Stimulated activated naive CD8-positive, alpha-beta T cell treated with anti-CD3 and anti-CD28 coated beads, Interleukin-15, Interleukin-2, amounts not matched to agents 100 ng/mL and 50 ng/mL, for 24 hours (primary cell): ENCODE measurements around the gene KISS1.

ENCODE experiments used
- H3K27ac Mint-ChIP-seq: one replicate; pipeline ENCODE4 v1.8.0; 2021; ENCODE audit warnings: mild to moderate bottlenecking, mixed read lengths
- H3K27me3 Mint-ChIP-seq: one replicate; pipeline ENCODE4 v1.8.0; 2021; ENCODE audit warnings: mixed read lengths
- H3K36me3 Mint-ChIP-seq: one replicate; pipeline ENCODE4 v1.8.0; 2021; ENCODE audit warnings: low read depth, mixed read lengths
- H3K4me1 Mint-ChIP-seq: one replicate; pipeline ENCODE4 v1.8.0; 2021; ENCODE audit warnings: low read depth, mixed read lengths
- H3K4me3 Mint-ChIP-seq: one replicate; pipeline ENCODE4 v1.8.0; 2021; ENCODE audit warnings: mild to moderate bottlenecking, mixed read lengths
- H3K9me3 Mint-ChIP-seq: one replicate; pipeline ENCODE4 v1.8.0; 2021; ENCODE audit warnings: mixed read lengths

Gene KISS1

DNA sequence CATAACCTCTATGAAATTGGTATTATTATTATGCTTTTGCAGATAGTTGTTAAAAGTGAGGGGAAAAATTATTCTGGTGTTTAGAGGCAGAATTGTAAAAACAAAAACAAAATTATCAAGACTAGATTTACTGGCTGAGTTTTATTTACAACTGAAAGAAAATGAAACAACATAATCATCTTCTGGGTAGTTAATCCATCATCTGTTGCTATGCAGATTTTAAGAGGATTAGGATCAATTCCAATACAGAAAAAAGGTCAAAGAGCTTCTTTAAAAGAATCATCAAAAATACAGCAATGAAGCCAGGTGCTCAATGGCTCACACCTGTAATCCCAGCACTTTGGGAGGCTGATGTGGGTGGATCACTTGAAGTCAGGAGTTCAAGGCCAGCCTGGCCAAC is 9.2 kb upstream of the KISS1 start:
- Mint-ChIP-seq H3K27ac (no peak overlapping the region), H3K36me3 (no peaks in the 10 kb centered on the region), H3K27me3 (peaks cover 33% of the 10 kb centered on the region), H3K4me1 (peaks cover 4% of the 10 kb centered on the region), H3K4me3 (no peak overlapping the region), H3K9me3 (no peaks in the 10 kb centered on the region)

DNA sequence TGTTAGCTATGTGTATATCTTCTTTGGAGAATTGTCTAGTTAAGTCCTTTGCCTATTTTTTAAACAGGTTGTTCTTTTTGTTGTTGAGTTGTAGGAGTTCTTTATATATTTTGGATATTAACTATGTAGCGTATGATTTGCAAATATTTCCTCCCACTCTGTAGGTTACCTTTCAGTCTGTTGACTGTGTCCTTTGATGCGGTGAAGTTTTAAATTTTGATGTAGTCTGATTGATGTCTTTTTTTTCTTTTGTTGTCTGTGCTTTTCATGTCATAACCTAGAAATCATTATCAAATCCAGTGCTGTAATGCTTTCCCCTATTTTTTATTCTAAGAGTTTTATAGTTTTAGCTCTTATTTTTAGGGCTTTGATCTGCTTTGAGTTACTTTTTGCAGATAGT is 8.7 kb upstream of the KISS1 start:
- Mint-ChIP-seq H3K27ac (no peak overlapping the region), H3K4me1 (peaks cover 4% of the 10 kb centered on the region), H3K4me3 (no peak overlapping the region), H3K27me3 (peaks cover 33% of the 10 kb centered on the region), H3K9me3 (no peaks in the 10 kb centered on the region), H3K36me3 (no peaks in the 10 kb centered on the region)

DNA sequence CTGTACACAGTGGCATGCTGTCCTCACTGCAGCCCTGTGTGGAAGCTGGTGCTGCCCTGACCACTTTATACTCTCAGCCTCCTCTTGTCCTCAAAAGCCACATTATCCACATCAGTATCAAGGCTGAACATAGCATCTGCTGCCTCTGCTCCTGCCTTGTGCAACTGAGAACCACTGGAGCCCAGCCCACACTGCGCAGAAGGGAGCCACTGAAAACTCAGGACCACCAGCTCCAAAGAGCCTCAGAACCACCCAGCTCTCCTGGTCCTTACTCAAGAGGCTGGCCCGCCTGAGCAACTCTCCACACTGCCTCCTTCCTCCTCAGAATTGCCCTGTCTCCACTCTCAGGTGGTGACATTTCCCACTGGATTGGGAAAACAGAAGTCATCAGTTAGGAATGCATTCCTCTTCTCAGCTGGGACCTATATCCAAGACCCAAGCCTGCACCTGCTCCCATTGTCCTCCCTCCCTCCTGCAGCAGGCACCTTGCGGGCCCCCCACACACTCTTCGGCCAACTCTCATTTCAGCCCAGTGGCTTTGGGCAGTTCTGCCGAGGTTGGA is 7.0 kb upstream of the KISS1 start:
- no peaks in the 10 kb centered on the region for H3K36me3 Mint-ChIP-seq
- H3K4me3 Mint-ChIP-seq: no peak overlapping the region
- H3K4me1 Mint-ChIP-seq: peaks cover 4% of the 10 kb centered on the region
- H3K9me3 Mint-ChIP-seq: no peaks in the 10 kb centered on the region
- no peak overlapping the region for H3K27ac Mint-ChIP-seq
- peaks cover 29% of the 10 kb centered on the region for H3K27me3 Mint-ChIP-seq

DNA sequence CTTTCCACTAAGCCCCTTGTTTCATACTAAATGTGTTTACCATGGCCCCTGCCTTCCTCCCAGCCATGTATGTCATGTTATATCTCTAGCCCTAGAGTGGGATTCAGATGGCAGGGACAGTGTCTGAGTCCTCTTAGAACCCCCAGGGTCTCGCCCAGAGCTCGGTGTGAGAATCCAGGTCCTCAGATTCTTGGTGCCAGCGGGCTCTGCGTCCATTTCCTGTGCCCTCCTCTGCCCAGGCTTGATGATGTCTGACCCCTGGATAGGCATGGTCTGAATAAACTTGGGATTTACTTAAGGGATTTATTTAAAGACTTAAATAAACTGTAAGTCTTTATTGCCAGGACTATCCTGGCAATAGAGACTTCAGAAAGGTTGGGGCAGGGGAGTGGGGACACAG is 6.2 kb upstream of the KISS1 start:
- Mint-ChIP-seq H3K27ac (no peak overlapping the region), H3K36me3 (no peaks in the 10 kb centered on the region), H3K9me3 (no peaks in the 10 kb centered on the region), H3K4me3 (no peak overlapping the region), H3K4me1 (peaks cover 4% of the 10 kb centered on the region), H3K27me3 (peaks cover 29% of the 10 kb centered on the region)

DNA sequence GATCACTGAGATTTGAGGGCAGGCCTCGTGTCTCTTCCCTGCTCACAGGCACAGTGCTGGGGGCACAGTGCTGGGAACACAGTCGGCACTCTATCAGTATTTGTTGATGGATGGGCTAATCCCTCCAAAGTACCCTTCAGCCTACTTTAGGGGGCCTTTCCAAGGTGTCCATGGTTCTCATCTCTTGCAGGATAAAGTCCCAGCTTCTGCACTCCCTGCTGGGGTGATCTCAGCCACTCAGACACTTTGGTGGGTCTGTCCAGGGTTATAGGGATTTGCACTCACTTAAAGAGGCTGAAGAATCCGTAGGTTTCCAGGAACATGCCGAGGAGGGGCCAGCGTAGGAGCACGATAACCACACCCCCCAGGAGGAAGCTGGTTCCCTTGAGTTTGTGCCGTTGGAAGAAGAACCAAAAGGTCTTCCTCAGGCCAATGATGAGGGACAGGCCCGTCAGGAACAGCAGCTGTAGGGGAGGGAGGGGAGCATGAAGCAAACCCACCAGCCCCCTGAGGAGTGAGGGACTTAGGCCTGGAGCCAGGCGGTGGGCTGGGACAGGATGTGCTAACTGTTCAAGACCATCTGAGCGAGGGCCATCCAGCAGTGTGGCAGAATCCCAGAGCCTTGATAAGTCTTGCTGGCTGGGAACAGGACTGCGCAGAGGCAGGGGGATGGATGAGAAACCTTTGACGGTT is 5.2 kb upstream of the KISS1 start:
- Mint-ChIP-seq H3K36me3 (no peaks in the 10 kb centered on the region), H3K9me3 (no peaks in the 10 kb centered on the region), H3K4me3 (no peak overlapping the region), H3K27ac (no peak overlapping the region), H3K27me3 (peaks cover 25% of the 10 kb centered on the region), H3K4me1 (no peaks in the 10 kb centered on the region)

DNA sequence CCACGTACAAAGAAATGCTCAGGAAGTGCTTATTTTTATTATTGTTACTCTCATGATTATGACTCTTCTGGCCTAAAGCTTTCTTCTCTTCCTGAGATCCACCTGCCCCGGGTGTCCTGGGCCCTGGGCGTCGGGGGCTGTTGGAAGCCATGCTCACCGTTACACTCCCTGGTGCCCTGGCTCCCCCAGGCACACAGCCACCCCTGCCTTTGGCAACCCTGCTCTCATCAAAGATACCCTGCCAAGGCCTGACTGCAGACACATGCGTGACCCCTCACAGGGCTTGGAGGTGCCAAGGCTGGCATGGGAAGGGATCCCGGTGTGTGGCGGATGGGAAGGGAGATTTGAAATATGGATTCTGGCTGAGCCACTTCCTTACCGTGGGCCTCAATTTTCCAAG is 3.3 kb upstream of the KISS1 start:
- H3K4me3 Mint-ChIP-seq: no peak overlapping the region
- H3K9me3 Mint-ChIP-seq: no peaks in the 10 kb centered on the region
- no peaks in the 10 kb centered on the region for H3K36me3 Mint-ChIP-seq
- H3K4me1 Mint-ChIP-seq: peaks cover 4% of the 10 kb centered on the region
- peaks cover 9% of the 10 kb centered on the region for H3K27me3 Mint-ChIP-seq
- H3K27ac Mint-ChIP-seq: no peak overlapping the region

DNA sequence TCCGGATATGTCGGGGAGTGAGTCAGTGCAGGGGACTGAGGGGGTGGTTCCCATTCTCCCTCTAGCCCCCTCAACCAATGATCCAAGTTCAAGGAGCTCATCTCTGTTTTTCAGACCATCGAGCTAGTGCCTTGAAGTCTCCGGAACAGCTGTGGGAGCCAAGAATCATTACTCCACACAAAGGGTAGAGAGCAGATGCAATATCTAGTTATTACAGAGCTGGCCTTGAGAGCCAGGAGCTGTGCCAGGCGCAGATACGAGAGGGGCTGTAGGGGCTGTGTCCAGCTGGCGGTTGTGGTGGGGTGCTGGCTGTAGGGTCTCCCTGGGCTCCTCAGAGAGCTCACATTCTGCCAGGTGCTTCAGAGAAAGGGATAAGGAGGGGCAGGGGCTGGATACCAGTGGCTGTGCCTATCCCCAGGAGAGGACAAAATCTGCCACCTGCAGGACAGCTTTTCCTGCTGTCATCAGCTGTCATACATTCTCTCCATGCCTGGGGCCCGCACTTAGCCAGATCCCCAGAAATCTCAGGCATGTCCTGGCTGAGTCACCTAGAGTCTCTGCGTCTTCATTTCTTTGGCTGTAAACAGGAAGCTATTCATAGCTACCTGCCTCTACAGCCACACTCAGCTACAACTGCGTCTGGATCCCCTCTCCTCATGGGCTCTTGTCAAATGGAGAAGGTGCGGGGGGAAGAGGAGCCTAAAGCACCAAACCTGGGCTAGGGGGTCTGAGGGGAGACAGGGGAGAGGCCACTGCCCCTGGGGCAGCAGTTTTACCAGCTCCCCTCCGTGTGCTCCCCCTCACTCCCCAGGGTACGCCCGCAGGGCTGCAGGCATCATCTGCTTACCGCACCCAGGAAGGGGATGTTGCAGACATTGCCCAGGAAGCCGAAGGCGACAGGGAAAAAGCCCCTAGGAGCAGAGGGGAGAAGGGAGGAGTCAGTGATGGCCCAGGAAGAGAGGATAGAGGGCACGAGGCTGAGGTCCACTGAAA is 2.4 kb upstream of the KISS1 start:
- Mint-ChIP-seq H3K27me3 (no peaks in the 10 kb centered on the region), H3K4me3 (no peak overlapping the region), H3K36me3 (no peaks in the 10 kb centered on the region), H3K4me1 (peaks cover 8% of the 10 kb centered on the region), H3K27ac (no peak overlapping the region), H3K9me3 (no peaks in the 10 kb centered on the region)

DNA sequence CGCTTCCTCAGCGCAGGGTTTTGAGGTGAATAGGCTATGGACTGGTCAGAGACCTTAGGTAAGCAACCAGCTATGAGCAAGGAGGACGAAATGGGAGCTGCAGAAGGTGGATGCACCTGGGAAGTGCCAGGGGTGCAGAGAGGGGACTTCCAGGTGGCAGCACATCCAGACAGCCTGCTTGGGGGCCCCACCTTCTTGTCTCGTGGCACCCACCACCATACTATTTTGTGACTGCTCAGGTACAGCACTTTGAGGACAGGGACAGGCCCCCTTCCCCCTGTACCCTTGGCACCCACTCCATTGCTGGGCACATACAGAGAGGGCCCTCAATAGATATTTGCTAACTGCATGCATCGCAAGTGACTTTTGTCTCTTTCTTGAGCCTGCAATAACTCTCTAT is 777 bp upstream of the KISS1 start:
- Mint-ChIP-seq H3K4me3 (no peak overlapping the region), H3K9me3 (no peaks in the 10 kb centered on the region), H3K27ac (no peak overlapping the region), H3K27me3 (peaks cover 8% of the 10 kb centered on the region), H3K4me1 (peaks cover 8% of the 10 kb centered on the region), H3K36me3 (no peaks in the 10 kb centered on the region)

DNA sequence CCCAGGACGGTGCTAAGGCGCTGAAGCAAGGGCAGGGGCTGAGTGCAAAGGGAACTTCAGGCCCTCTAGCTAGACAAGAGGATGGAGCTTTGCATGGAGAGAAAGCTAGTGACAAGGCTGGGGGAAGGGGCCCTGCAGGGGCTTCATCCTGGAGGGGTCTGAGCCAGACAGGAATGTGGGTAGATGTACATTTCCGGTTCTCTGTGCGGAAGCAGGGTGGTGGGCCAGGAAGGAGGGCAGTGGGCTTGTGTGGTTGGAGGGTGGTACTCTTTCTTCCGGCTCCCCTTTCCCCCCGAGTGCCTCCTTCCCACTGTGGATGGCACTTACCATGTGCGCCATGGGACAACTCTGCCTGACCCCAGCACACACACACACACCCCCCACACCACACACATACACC is 1.5 kb downstream of the KISS1 start:
- H3K27me3 Mint-ChIP-seq: peaks cover 23% of the 10 kb centered on the region
- no peaks in the 10 kb centered on the region for H3K36me3 Mint-ChIP-seq
- H3K4me1 Mint-ChIP-seq: peaks cover 16% of the 10 kb centered on the region
- no peaks in the 10 kb centered on the region for H3K9me3 Mint-ChIP-seq
- no peak overlapping the region for H3K27ac Mint-ChIP-seq
- H3K4me3 Mint-ChIP-seq: no peak overlapping the region

DNA sequence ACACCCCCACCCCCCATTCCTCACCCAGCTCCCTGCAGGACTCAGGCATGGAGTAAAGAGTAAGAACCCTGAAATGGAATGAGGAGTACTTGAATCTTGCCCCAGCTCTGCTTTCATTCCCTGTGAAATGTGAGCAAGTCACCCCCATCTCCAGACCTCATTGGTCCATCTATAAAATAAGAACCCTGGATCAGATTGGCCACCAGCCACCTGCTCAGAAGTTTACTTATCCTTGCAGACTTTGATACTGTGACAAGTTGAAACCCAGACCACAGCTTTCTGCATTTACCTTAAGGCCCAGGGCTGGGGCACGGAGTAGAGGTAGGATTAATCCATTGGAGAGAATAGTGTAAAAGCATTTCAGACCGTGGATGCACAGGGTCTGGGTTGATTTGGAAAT is 2.2 kb downstream of the KISS1 start:
- no peak overlapping the region for H3K4me3 Mint-ChIP-seq
- H3K9me3 Mint-ChIP-seq: no peaks in the 10 kb centered on the region
- H3K4me1 Mint-ChIP-seq: peaks cover 23% of the 10 kb centered on the region
- H3K36me3 Mint-ChIP-seq: no peaks in the 10 kb centered on the region
- peaks cover 29% of the 10 kb centered on the region for H3K27me3 Mint-ChIP-seq
- H3K27ac Mint-ChIP-seq: no peak overlapping the region

DNA sequence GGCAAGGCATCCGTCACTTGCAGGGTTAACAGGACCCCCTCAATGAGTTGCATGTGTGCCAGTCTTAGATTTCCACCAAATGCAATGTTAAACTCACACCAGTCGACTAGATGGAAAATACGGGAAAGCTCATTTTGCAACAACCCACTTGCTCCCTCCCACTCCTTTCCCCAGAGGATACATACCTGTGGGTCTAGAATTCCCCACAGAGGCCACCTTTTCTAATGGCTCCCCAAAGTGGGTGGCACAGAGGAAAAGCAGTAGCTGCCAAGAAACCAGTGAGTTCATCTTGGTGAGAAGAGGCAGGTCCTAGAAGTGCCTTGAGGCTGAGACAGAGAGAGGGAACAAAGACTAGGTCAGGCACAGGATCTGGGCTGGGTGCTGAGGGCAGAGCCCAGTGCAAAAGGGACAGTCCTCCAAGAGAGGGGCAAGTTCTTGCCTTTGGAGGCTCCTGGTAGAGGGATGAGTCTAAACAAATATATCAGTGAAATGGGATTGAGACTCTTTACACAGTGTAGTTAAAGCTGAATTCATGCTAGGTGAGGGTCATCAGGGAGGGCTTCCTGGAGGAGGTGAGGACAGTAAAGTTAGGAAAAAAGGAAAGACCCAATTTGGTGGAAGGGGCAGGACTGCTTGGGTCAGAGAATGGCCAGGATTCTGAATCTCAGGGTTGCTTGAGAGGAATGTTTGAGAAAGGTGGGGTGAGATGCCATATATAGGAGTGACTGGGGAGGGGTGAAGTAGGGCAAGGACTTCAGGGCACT is 3.5 kb downstream of the KISS1 start:
- H3K4me3 Mint-ChIP-seq: no peak overlapping the region
- H3K27ac Mint-ChIP-seq: no peak overlapping the region
- H3K4me1 Mint-ChIP-seq: peaks cover 28% of the 10 kb centered on the region
- peaks cover 38% of the 10 kb centered on the region for H3K27me3 Mint-ChIP-seq
- no peaks in the 10 kb centered on the region for H3K36me3 Mint-ChIP-seq
- no peaks in the 10 kb centered on the region for H3K9me3 Mint-ChIP-seq

DNA sequence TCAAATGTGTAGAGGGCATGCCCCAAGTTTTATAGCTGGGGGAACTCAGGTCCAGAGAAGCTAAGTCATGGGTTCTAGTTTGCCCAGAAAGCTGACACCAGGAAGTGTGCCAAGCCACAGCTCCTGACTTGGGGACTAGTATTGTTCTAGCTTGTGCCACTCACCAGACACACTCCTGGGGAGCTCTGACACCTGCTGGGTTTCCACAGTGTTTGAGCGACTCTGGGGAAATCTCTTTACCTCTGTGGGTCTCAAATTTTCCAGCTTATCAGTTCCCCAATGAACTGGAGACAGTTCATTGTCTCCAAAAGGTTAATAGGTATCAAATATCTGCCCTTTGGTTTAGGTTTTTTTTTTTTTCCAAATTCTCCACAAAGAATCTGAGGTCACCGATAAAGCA is 4.2 kb downstream of the KISS1 start:
- Mint-ChIP-seq H3K27me3 (peaks cover 44% of the 10 kb centered on the region), H3K4me3 (no peak overlapping the region), H3K4me1 (peaks cover 28% of the 10 kb centered on the region), H3K9me3 (no peaks in the 10 kb centered on the region), H3K36me3 (no peaks in the 10 kb centered on the region), H3K27ac (no peak overlapping the region)

DNA sequence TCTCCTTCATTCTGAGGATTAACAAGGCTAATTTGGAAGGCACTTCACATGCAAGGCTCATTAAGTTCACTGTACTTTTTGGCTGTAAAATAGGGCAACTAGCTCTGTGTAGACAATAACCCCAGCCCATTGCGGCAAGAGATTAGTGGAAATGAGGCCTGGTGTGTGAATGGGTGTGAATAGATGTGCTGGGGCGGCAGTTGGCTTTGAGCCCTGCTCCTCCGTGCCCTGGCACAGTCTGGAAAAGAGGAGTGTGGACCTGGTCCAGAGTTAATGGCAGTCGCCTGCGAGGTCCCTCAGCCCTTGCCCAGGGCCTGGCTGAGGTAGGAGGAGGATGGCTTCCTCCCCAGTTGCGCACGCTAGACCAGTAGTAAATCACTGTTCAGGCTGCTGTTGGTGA is 4.8 kb downstream of the KISS1 start:
- Mint-ChIP-seq H3K9me3 (no peaks in the 10 kb centered on the region), H3K4me3 (no peak overlapping the region), H3K27ac (no peak overlapping the region), H3K36me3 (no peaks in the 10 kb centered on the region), H3K27me3 (peaks cover 49% of the 10 kb centered on the region), H3K4me1 (peaks cover 28% of the 10 kb centered on the region)

DNA sequence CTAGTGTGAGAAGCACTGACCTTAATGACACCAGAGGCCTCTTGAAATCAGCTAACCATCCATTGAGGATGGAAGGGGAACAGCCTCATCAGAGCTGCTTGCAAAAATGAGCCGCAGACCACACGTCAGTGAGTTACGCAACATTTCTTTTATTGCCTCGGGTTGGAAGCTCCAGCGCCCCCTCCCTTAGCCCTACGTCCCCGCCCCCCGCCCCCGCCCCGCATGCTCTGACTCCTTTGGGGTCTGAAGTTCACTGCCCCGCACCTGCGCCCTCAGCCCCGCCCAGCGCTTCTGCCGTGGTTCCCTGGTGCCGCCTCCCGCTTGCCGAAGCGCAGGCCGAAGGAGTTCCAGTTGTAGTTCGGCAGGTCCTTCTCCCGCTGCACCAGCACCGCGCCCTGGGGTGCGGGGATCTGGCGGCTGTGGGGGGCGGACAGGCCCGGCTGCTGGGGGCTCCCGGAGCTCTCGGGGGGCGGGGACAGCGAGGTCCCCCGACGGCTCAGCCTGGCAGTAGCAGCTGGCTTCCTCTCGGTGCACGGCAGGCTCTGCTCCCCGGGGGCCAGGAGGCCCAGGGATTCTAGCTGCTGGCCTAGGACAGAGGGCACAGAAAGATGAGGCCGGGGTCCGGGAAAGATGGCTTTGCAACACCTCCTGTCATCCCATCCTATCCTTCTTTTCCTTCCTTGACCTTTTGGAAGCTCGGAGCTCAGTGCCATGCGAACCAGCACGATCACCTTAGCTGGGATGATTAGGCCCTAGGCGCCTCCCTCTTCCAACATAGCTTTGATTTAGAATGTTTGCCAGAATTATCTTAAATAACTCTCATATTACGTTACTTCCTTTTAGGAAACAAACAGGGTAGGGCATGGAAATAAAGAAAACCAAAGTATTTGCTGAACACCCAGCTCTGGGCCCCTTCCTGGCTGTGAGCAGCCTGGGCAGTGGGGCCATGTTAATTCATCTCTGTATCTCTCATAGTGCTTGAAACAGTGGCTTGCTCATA is 5.8 kb downstream of the KISS1 start:
- Mint-ChIP-seq H3K9me3 (no peaks in the 10 kb centered on the region), H3K27me3 (peaks cover 49% of the 10 kb centered on the region)

More for the DNA sequence above, 5.8 kb downstream of the KISS1 start:
- Mint-ChIP-seq H3K27ac (no peak overlapping the region), H3K36me3 (no peaks in the 10 kb centered on the region), H3K4me3 (peak overlapping the region; percentile 17), H3K4me1 (peaks cover 28% of the 10 kb centered on the region)
